HCT116 (cell line): ENCODE data around the gene KDM1B. TPM values are rescaled to one million over a fixed set of nuclear protein-coding genes. Genes with fewer than 3 reads are reported as not detected.

Experiments used
- ATAC-seq: fragments of 200-7000 bp; cut with Tn5 transposase; 2 replicates; pipeline ENCODE4 v1.9.1; 2020; ENCODE audit warnings: mild to moderate bottlenecking, moderate library complexity
- BruUV-seq: library from RNA; stranded (reverse); fragments of 400-500 nt; replicated peaks from 2 replicates; lab custom pipeline; 2021; lab: Mats Ljungman, UMichigan
- CTCF ChIA-PET: fragments of 300-600 bp; sonication (Branson Sonifier 250); formaldehyde crosslinking; loops from one replicate; lab custom pipeline; 2021; ENCODE audit warnings: antibody characterized with exemption; lab: Charles Lee
- POLR2A ChIA-PET: fragments of 300-600, 350-600 bp; sonication (Branson Sonifier 250); formaldehyde crosslinking; loops from one replicate; lab custom pipeline; 2021; ENCODE audit warnings: antibody characterized with exemption; lab: Charles Lee
- RAD21 ChIA-PET, 2 experiments: fragments of 300-600 bp; sonication (Branson Sonifier 250); formaldehyde crosslinking; loops; one replicate each; lab custom pipeline; 2023; ENCODE audit warnings: low total read pairs in 2 of 2; ENCODE audit not compliant: uncharacterized antibody in 2 of 2, unreplicated experiment in 2 of 2, low non-redundant PET in 1 of 2; lab: Charles Lee
- DNase-seq: peaks from one replicate; pipeline ENCODE4 v3.0.0-alpha.2; 2010; ENCODE audit warnings: low read depth, low spot score
- H2AFZ ChIP-seq: fragments of 200-600 bp; shearing (Covaris generic), sonication (generic); 2 replicates; pipeline ENCODE4 v1.6.1; 2017; ENCODE audit warnings: low read depth, mixed run types, mixed read lengths, antibody characterized with exemption, low read length; ENCODE audit not compliant: poor library complexity, severe bottlenecking
- H3K27ac ChIP-seq: 2 replicates; pipeline ENCODE4 v1.5.1; 2012; ENCODE audit warnings: low read depth, low read length
- H3K27me3 ChIP-seq: fragments of 200-600 bp; sonication (generic); 2 replicates; pipeline ENCODE4 v1.6.1; 2016; ENCODE audit warnings: mixed run types, low read length, mixed read lengths; ENCODE audit not compliant: insufficient read depth
- H3K36me3 ChIP-seq, 2 experiments: fragments of 200-500 bp in 1 of 2; fragments of 200-600 bp in 1 of 2; sonication (Bioruptor generic) in 1 of 2; sonication (generic) in 1 of 2; 2 replicates each; pipeline versions ENCODE4 v1.5.1 to v1.6.1; 2014 to 2016; ENCODE audit warnings: low read length in 2 of 2, inconsistent platforms in 1 of 2, mixed read lengths in 1 of 2, mixed run types in 1 of 2; ENCODE audit not compliant: insufficient read depth in 2 of 2, control insufficient read depth in 1 of 2
- H3K4me1 ChIP-seq, 2 experiments: fragments of 200-600 bp in 1 of 2; sonication (generic) in 1 of 2; 2 replicates each; pipeline versions ENCODE4 v1.5.1 to v1.6.1; 2012 to 2017; ENCODE audit warnings: low read length in 2 of 2, inconsistent platforms in 1 of 2, mild to moderate bottlenecking in 1 of 2, mixed read lengths in 1 of 2, mixed run types in 1 of 2, moderate library complexity in 1 of 2; ENCODE audit not compliant: insufficient read depth in 2 of 2, control insufficient read depth in 1 of 2
- H3K4me2 ChIP-seq: fragments of 200-600 bp; sonication (generic); 2 replicates; pipeline ENCODE4 v1.6.1; 2017; ENCODE audit warnings: mixed run types, low read length, mixed read lengths
- H3K4me3 ChIP-seq, 2 experiments: fragments of 200-600 bp in 1 of 2; sonication (generic) in 1 of 2; replicated peaks in 1 of 2; 2 replicates each; pipeline ENCODE4 v1.5.1; 2011 to 2016; ENCODE audit warnings: low read length in 2 of 2, control low read depth in 1 of 2, low read depth in 1 of 2, mild to moderate bottlenecking in 1 of 2, mixed read lengths in 1 of 2, mixed run types in 1 of 2
- H3K79me2 ChIP-seq: fragments of 200-600 bp; sonication (generic); 2 replicates; pipeline ENCODE4 v1.6.1; 2017; ENCODE audit warnings: mild to moderate bottlenecking, mixed run types, low read length, moderate library complexity, mixed read lengths; ENCODE audit not compliant: insufficient read depth
- H3K9ac ChIP-seq: fragments of 200-600 bp; sonication (generic); 2 replicates; pipeline ENCODE4 v1.6.1; 2016; ENCODE audit warnings: low read length, mixed read lengths
- H3K9me2 ChIP-seq: fragments of 200-600 bp; sonication (generic), shearing (Covaris generic); 2 replicates; pipeline ENCODE4 v1.6.1; 2017; ENCODE audit warnings: mixed run types, mild to moderate bottlenecking, moderate library complexity; ENCODE audit not compliant: insufficient read depth
- H3K9me3 ChIP-seq, 2 experiments: fragments of 200-500 bp in 1 of 2; fragments of 200-600 bp in 1 of 2; sonication (Bioruptor generic) in 1 of 2; sonication (generic) in 1 of 2; 2 replicates each; pipeline ENCODE4 v1.6.1; 2014 to 2017; ENCODE audit warnings: low read length in 2 of 2, mixed read lengths in 2 of 2, inconsistent platforms in 1 of 2, low read depth in 1 of 2, mild to moderate bottlenecking in 1 of 2, mixed run types in 1 of 2, moderate library complexity in 1 of 2; ENCODE audit not compliant: control insufficient read depth in 1 of 2, insufficient read depth in 1 of 2
- H4K20me1 ChIP-seq: fragments of 200-600 bp; sonication (generic), shearing (Covaris generic); 2 replicates; pipeline ENCODE4 v1.6.1; 2017; ENCODE audit warnings: mixed run types, mild to moderate bottlenecking, moderate library complexity; ENCODE audit not compliant: insufficient read depth
- ATF3 ChIP-seq: IDR thresholded peaks from 2 replicates; pipeline ENCODE4 v1.6.1; 2012
- CBX3 ChIP-seq: IDR thresholded peaks from 2 replicates; pipeline ENCODE4 v1.6.1; 2012; ENCODE audit warnings: low read depth
- CEBPB ChIP-seq: IDR thresholded peaks from 2 replicates; pipeline ENCODE4 v1.6.1; 2012; ENCODE audit warnings: low read depth
- CTCF ChIP-seq, 3 experiments: fragments of 200-600 bp in 1 of 3; sonication (generic) in 1 of 3; IDR thresholded peaks in 2 of 3; conservative IDR thresholded peaks in 1 of 3; 2 replicates each; pipeline ENCODE4 v1.5.1; 2012 to 2017; ENCODE audit warnings: low read depth in 2 of 3, low read length in 2 of 3, antibody characterized with exemption in 1 of 3, borderline replicate concordance in 1 of 3, control low read depth in 1 of 3, mild to moderate bottlenecking in 1 of 3, mixed read lengths in 1 of 3, mixed run types in 1 of 3, moderate library complexity in 1 of 3; ENCODE audit not compliant: insufficient read depth in 1 of 3
- EGR1 ChIP-seq: IDR thresholded peaks from 2 replicates; pipeline ENCODE4 v1.6.1; 2012; ENCODE audit warnings: low read depth
- ELF1 ChIP-seq: IDR thresholded peaks from 2 replicates; pipeline ENCODE4 v1.6.1; 2012; ENCODE audit warnings: low read depth, borderline replicate concordance
- JUND ChIP-seq: IDR thresholded peaks from 2 replicates; pipeline ENCODE4 v1.6.1; 2012
- MAX ChIP-seq: IDR thresholded peaks from 2 replicates; pipeline ENCODE4 v1.6.1; 2012
- POLR2A ChIP-seq: IDR thresholded peaks from 2 replicates; pipeline ENCODE4 v1.7.0; 2011; ENCODE audit warnings: borderline replicate concordance; ENCODE audit not compliant: insufficient read depth, insufficient read length; ENCODE audit errors: extremely low read depth
- RAD21 ChIP-seq: IDR thresholded peaks from 2 replicates; pipeline ENCODE4 v1.6.1; 2012; ENCODE audit warnings: low read depth, mild to moderate bottlenecking
- SIN3A ChIP-seq: IDR thresholded peaks from 2 replicates; pipeline ENCODE4 v1.6.1; 2012; ENCODE audit warnings: low read depth
- SP1 ChIP-seq: IDR thresholded peaks from 2 replicates; pipeline ENCODE4 v1.6.1; 2012; ENCODE audit warnings: low read depth
- SRF ChIP-seq: IDR thresholded peaks from 2 replicates; pipeline ENCODE4 v1.6.1; 2012; ENCODE audit warnings: low read depth
- TCF7L2 ChIP-seq: IDR thresholded peaks from 2 replicates; pipeline ENCODE4 v1.7.0; 2011; ENCODE audit warnings: borderline replicate concordance, inconsistent platforms; ENCODE audit not compliant: insufficient read depth, insufficient read length; ENCODE audit errors: extremely low read depth
- YY1 ChIP-seq: IDR thresholded peaks from 2 replicates; pipeline ENCODE4 v1.6.1; 2011; ENCODE audit warnings: low read length, low read depth, moderate library complexity, mild to moderate bottlenecking; ENCODE audit not compliant: insufficient replicate concordance; ENCODE audit errors: extremely low read depth
- ZBTB33 ChIP-seq: IDR thresholded peaks from 2 replicates; pipeline ENCODE4 v1.6.1; 2011; ENCODE audit warnings: mild to moderate bottlenecking, low read length, moderate library complexity; ENCODE audit not compliant: insufficient replicate concordance; ENCODE audit errors: extremely low read depth
- ZFX ChIP-seq: fragments of 450-650 bp; IDR thresholded peaks from 2 replicates; pipeline ENCODE4 v1.6.1; 2017
- intact Hi-C: fragments of 100-400 bp; cut with micrococcal nuclease; formaldehyde crosslinking; loops from 2 replicates; pipeline ENCODE4 v1.10.0; 2022
- total RNA-seq: library from RNA; stranded (reverse); gene quantifications from one replicate; pipeline ENCODE4 v1.2.1, GENCODE V29; 2021; ENCODE audit not compliant: unreplicated experiment

KDM1B gene
- total RNA-seq, 1 experiment from 2014 or later: 24.5 TPM

GRCh38 chr6:18117136-18117535, 38.1 kb upstream of the KDM1B start:
- no TSS peak for BruUV-seq
- H4K20me1 ChIP-seq: no peaks in the 10 kb centered on the region
- H3K4me2 ChIP-seq: no peak overlapping the region
- no peaks in the 10 kb centered on the region for H3K9me2 ChIP-seq
- no peaks in the 10 kb centered on the region for H3K4me1 ChIP-seq
- intact Hi-C loops: no loop called here
- CTCF ChIA-PET: no interaction called here
- no peak overlapping the region for H3K9ac ChIP-seq
- H3K4me3 ChIP-seq: no peak overlapping the region
- H3K36me3 ChIP-seq: no peaks in the 10 kb centered on the region
- POLR2A ChIA-PET: no interaction called here
- H3K79me2 ChIP-seq: no peaks in the 10 kb centered on the region
- no peak for ATAC-seq
- no peak overlapping the region for H2AFZ ChIP-seq
- TF ChIP-seq YY1: no peak
- TF ChIP-seq CEBPB: no peak
- TF ChIP-seq CBX3: no peak
- no peak for TF ChIP-seq RAD21
- TF ChIP-seq MAX: no peak
- no peak for TF ChIP-seq SRF
- no peak for TF ChIP-seq SIN3A
- no peak for TF ChIP-seq JUND
- no peak for TF ChIP-seq EGR1
- no peak for TF ChIP-seq SP1
- TF ChIP-seq CTCF (IDR thresholded peaks at IDR 0.05 in 2 of 3, conservative IDR thresholded peaks at IDR 0.05 in 1 of 3; ENCODE audit: borderline replicate concordance in 1 of 3, insufficient read depth in 1 of 3, low read depth in 2 of 3, low read length in 2 of 3): no peak
- TF ChIP-seq ZFX: no peak
- TF ChIP-seq ZBTB33: no peak
- TF ChIP-seq POLR2A: no peak
- TF ChIP-seq TCF7L2: no peak
- no peak for TF ChIP-seq ELF1
- no peak for TF ChIP-seq ATF3
- no peaks in the 10 kb centered on the region for H3K9me3 ChIP-seq
- no peak for DNase-seq
- H3K27ac ChIP-seq: no peak overlapping the region
- RAD21 ChIA-PET: no interaction called here
- no peaks in the 10 kb centered on the region for H3K27me3 ChIP-seq
